Stimulated activated CD4-positive, alpha-beta T cell treated with anti-CD3 and anti-CD28 coated beads, Interleukin-15, amount 100 ng/mL, for 48 hours (primary cell): ENCODE measurements around the gene ANKS1A.

Source experiments
- DNase-seq, 2 donors: peaks; one replicate each; pipeline ENCODE4 v3.0.0-alpha.2; 2020; ENCODE audit warnings: low read depth in 2 of 2

ANKS1A gene

GRCh38 chr6:35052694-35053565 is 163.9 kb downstream of the ANKS1A start:
- DNase-seq: no peak

GRCh38 chr6:35053701-35054100 is 164.6 kb downstream of the ANKS1A start:
- no peak for DNase-seq

- no peak for DNase-seq
These were observed 165.2 kb downstream of the ANKS1A start for GRCh38 chr6:35054106-35054742.

- no peak for DNase-seq
These were observed 165.7 kb downstream of the ANKS1A start for GRCh38 chr6:35054743-35055130.

- no peak for DNase-seq
These were observed 166.8 kb downstream of the ANKS1A start for GRCh38 chr6:35055891-35056290.

GRCh38 chr6:35056952-35057351 is 167.9 kb downstream of the ANKS1A start:
- DNase-seq: no peak

- DNase-seq: no peak
These were observed 168.6 kb downstream of the ANKS1A start for GRCh38 chr6:35057449-35058357.

- no peak for DNase-seq
These were observed 169.3 kb downstream of the ANKS1A start for GRCh38 chr6:35058358-35058675.

GRCh38 chr6:35058865-35059522 is 169.9 kb downstream of the ANKS1A start:
- DNase-seq: no peak

GRCh38 chr6:35059596-35060345 is 170.7 kb downstream of the ANKS1A start:
- DNase-seq: no peak

- no peak for DNase-seq
These were observed 172.1 kb downstream of the ANKS1A start for GRCh38 chr6:35061102-35061615.

GRCh38 chr6:35061651-35062410 is 172.8 kb downstream of the ANKS1A start:
- DNase-seq: no peak

- no peak for DNase-seq
These were observed 173.9 kb downstream of the ANKS1A start for GRCh38 chr6:35062676-35063574.

GRCh38 chr6:35063701-35064280 is 174.7 kb downstream of the ANKS1A start:
- DNase-seq: no peak

GRCh38 chr6:35064290-35064689 is 175.2 kb downstream of the ANKS1A start:
- DNase-seq: no peak

GRCh38 chr6:35064757-35065440 is 175.8 kb downstream of the ANKS1A start:
- no peak for DNase-seq

GRCh38 chr6:35065441-35065800 is 176.4 kb downstream of the ANKS1A start:
- DNase-seq: no peak

- no peak for DNase-seq
These were observed 176.8 kb downstream of the ANKS1A start for GRCh38 chr6:35065870-35066269.
